MM.1S (cell line): ENCODE results near the gene TMEM179.

Experiments
- DNase-seq: peaks from one replicate; pipeline ENCODE4 v3.0.0-alpha.2; 2015
- H2AFZ ChIP-seq: fragments of 300-600 bp; sonication (generic); 2 replicates; pipeline ENCODE4 v1.6.0; 2016; ENCODE audit warnings: antibody characterized with exemption, low read length
- H3F3A ChIP-seq: fragments of 300-600 bp; sonication (generic); 2 replicates; pipeline ENCODE4 v1.6.1; 2016; ENCODE audit warnings: mild to moderate bottlenecking, antibody characterized with exemption, low read length, moderate library complexity, mixed read lengths; ENCODE audit not compliant: insufficient read depth
- H3K27ac ChIP-seq: fragments of 300-600 bp; sonication (generic); 2 replicates; pipeline ENCODE4 v1.5.1; 2016; ENCODE audit warnings: mild to moderate bottlenecking, low read length
- H3K27me3 ChIP-seq: fragments of 300-600 bp; sonication (generic); replicated peaks from 2 replicates; pipeline ENCODE4 v1.6.0; 2016; ENCODE audit warnings: low read length; ENCODE audit not compliant: insufficient read depth
- H3K36me3 ChIP-seq: fragments of 300-600 bp; sonication (generic); replicated peaks from 2 replicates; pipeline ENCODE4 v1.6.1; 2016; ENCODE audit warnings: mild to moderate bottlenecking, low read length, mixed read lengths; ENCODE audit not compliant: insufficient read depth
- H3K4me1 ChIP-seq: fragments of 300-600 bp; sonication (generic); 2 replicates; pipeline ENCODE4 v1.6.1; 2016; ENCODE audit warnings: low read length, mixed read lengths
- H3K4me2 ChIP-seq: fragments of 300-600 bp; sonication (generic); 2 replicates; pipeline ENCODE4 v1.6.0; 2016; ENCODE audit warnings: low read depth, low read length
- H3K4me3 ChIP-seq: fragments of 300-600 bp; sonication (generic); 2 replicates; pipeline ENCODE4 v1.5.1; 2016; ENCODE audit warnings: low read length, mixed read lengths
- H3K79me2 ChIP-seq: fragments of 300-600 bp; sonication (generic); 2 replicates; pipeline ENCODE4 v1.6.1; 2016; ENCODE audit warnings: mixed run types, low read length, mixed read lengths
- H3K9ac ChIP-seq: fragments of 300-600 bp; sonication (generic); 2 replicates; pipeline ENCODE4 v1.6.1; 2016; ENCODE audit warnings: low read length, mixed read lengths
- H3K9me2 ChIP-seq: fragments of 300-600 bp; sonication (generic); replicated peaks from 2 replicates; pipeline ENCODE4 v1.6.1; 2016; ENCODE audit warnings: mild to moderate bottlenecking, low read length, mixed read lengths; ENCODE audit not compliant: insufficient read depth
- H3K9me3 ChIP-seq: fragments of 300-600 bp; sonication (generic); replicated peaks from 2 replicates; pipeline ENCODE4 v1.6.1; 2016; ENCODE audit warnings: mild to moderate bottlenecking, low read length, mixed read lengths; ENCODE audit not compliant: insufficient read depth
- H4K20me1 ChIP-seq: fragments of 300-600 bp; sonication (generic); 2 replicates; pipeline ENCODE4 v1.6.1; 2016; ENCODE audit warnings: mild to moderate bottlenecking, low read length, moderate library complexity, mixed read lengths; ENCODE audit not compliant: insufficient read depth
- CTCF ChIP-seq: fragments of 300-600 bp; sonication (generic); IDR thresholded peaks from 2 replicates; pipeline ENCODE4 v1.5.1; 2016; ENCODE audit warnings: antibody characterized with exemption, low read length, mixed read lengths
- EZH2 ChIP-seq: fragments of 300-600 bp; sonication (generic); optimal IDR thresholded peaks from 2 replicates; pipeline ENCODE3; 2017; ENCODE audit warnings: low read depth, mild to moderate bottlenecking, antibody characterized with exemption, low read length, mixed read lengths
- EZH2phosphoT487 ChIP-seq: fragments of 300-600 bp; sonication (generic); IDR thresholded peaks from 2 replicates; pipeline ENCODE4 v1.6.1; 2018; ENCODE audit warnings: antibody characterized with exemption, low read length

TMEM179 gene

GRCh38 chr14:104595116-104595675 lies 9.4 kb downstream of the TMEM179 start:
- Histone ChIP-seq H3K36me3 (no peaks in the 10 kb centered on the region), H2AFZ (no peak overlapping the region), H4K20me1 (no peaks in the 10 kb centered on the region), H3K9ac (no peak overlapping the region), H3K9me3 (no peaks in the 10 kb centered on the region), H3K27ac (no peak overlapping the region), H3K4me3 (no peak overlapping the region), H3F3A (no peaks in the 10 kb centered on the region), H3K4me2 (no peak overlapping the region), H3K27me3 (peaks cover 5% of the 10 kb centered on the region), H3K9me2 (no peaks in the 10 kb centered on the region), H3K4me1 (no peaks in the 10 kb centered on the region), H3K79me2 (no peaks in the 10 kb centered on the region)
- no peak for DNase-seq
- TF ChIP-seq CTCF: no peak
- TF ChIP-seq EZH2phosphoT487: no peak
- TF ChIP-seq EZH2: no peak

GRCh38 chr14:104594310-104595046 lies 10.1 kb downstream of the TMEM179 start:
- H3K27ac ChIP-seq: no peak overlapping the region
- no peak for DNase-seq
- H4K20me1 ChIP-seq: no peaks in the 10 kb centered on the region
- H3K9me2 ChIP-seq: no peaks in the 10 kb centered on the region
- no peaks in the 10 kb centered on the region for H3K79me2 ChIP-seq
- H3K4me1 ChIP-seq: no peaks in the 10 kb centered on the region
- H3F3A ChIP-seq: no peaks in the 10 kb centered on the region
- H2AFZ ChIP-seq: no peak overlapping the region
- no peak overlapping the region for H3K4me2 ChIP-seq
- TF ChIP-seq EZH2phosphoT487: no peak
- no peak for TF ChIP-seq EZH2
- TF ChIP-seq CTCF: no peak
- H3K36me3 ChIP-seq: no peaks in the 10 kb centered on the region
- no peak overlapping the region for H3K9ac ChIP-seq
- peaks cover 11% of the 10 kb centered on the region for H3K27me3 ChIP-seq
- no peaks in the 10 kb centered on the region for H3K9me3 ChIP-seq
- no peak overlapping the region for H3K4me3 ChIP-seq

GRCh38 chr14:104593710-104594136 lies 10.8 kb downstream of the TMEM179 start:
- TF ChIP-seq EZH2phosphoT487: no peak
- TF ChIP-seq CTCF: no peak
- TF ChIP-seq EZH2: no peak
- no peaks in the 10 kb centered on the region for H3K36me3 ChIP-seq
- DNase-seq: no peak

More at GRCh38 chr14:104593710-104594136, 10.8 kb downstream of the TMEM179 start:
- H4K20me1 ChIP-seq: no peaks in the 10 kb centered on the region
- no peaks in the 10 kb centered on the region for H3K9me3 ChIP-seq
- no peaks in the 10 kb centered on the region for H3K79me2 ChIP-seq
- no peak overlapping the region for H2AFZ ChIP-seq
- H3K4me1 ChIP-seq: no peaks in the 10 kb centered on the region
- no peak overlapping the region for H3K9ac ChIP-seq
- H3K4me3 ChIP-seq: no peak overlapping the region
- no peaks in the 10 kb centered on the region for H3F3A ChIP-seq
- H3K4me2 ChIP-seq: no peak overlapping the region
- no peaks in the 10 kb centered on the region for H3K9me2 ChIP-seq
- H3K27me3 ChIP-seq: peaks cover 19% of the 10 kb centered on the region
- H3K27ac ChIP-seq: no peak overlapping the region
